Fibroblast of lung (primary cell): ENCODE data around the gene WWOX. TPM values are rescaled to one million over a fixed set of nuclear protein-coding genes. Genes with fewer than 3 reads are reported as not detected.

Experiments used
- DNase-seq, 2 donors: peaks; one replicate each; pipeline versions ENCODE4 v3.0.0 to v3.0.0-alpha.2; 2010; ENCODE audit warnings: low read depth in 2 of 2
- H2AFZ ChIP-seq: 2 replicates; pipeline ENCODE4 v1.5.1; 2012; ENCODE audit warnings: low read length, control low read depth, inconsistent platforms
- H3K27ac ChIP-seq: 2 replicates; pipeline ENCODE4 v1.5.1; 2011; ENCODE audit warnings: low read length, control low read depth; ENCODE audit not compliant: insufficient read depth
- H3K27me3 ChIP-seq: 2 replicates; pipeline ENCODE4 v1.5.1; 2011; ENCODE audit warnings: mild to moderate bottlenecking, low read length; ENCODE audit not compliant: control insufficient read depth, insufficient read depth
- H3K36me3 ChIP-seq: 2 replicates; pipeline ENCODE4 v1.5.1; 2011; ENCODE audit warnings: low read length; ENCODE audit not compliant: control insufficient read depth, insufficient read depth
- H3K4me1 ChIP-seq: 2 replicates; pipeline ENCODE4 v1.5.1; 2011; ENCODE audit warnings: low read length; ENCODE audit not compliant: control insufficient read depth, insufficient read depth; ENCODE audit errors: extremely low read depth
- H3K4me2 ChIP-seq: 2 replicates; pipeline ENCODE4 v1.5.1; 2011; ENCODE audit warnings: low read length, control low read depth; ENCODE audit not compliant: insufficient read depth; ENCODE audit errors: extremely low read depth
- H3K4me3 ChIP-seq, 4 experiments: fragments of 200-600 bp in 1 of 4; sonication (generic) in 1 of 4; replicated peaks in 1 of 4; 2 replicates each; pipeline ENCODE4 v1.5.1; 2011 to 2016; ENCODE audit warnings: low read length in 4 of 4, low read depth in 3 of 4, mild to moderate bottlenecking in 3 of 4, control low read depth in 2 of 4, inconsistent platforms in 1 of 4, mixed read lengths in 1 of 4; ENCODE audit not compliant: insufficient read depth in 1 of 4; ENCODE audit errors: control extremely low read depth in 1 of 4
- H3K79me2 ChIP-seq: 2 replicates; pipeline ENCODE4 v1.5.1; 2012; ENCODE audit warnings: mild to moderate bottlenecking, low read length, inconsistent platforms; ENCODE audit not compliant: control insufficient read depth, insufficient read depth
- H3K9ac ChIP-seq: 2 replicates; pipeline ENCODE4 v1.5.1; 2011; ENCODE audit warnings: mild to moderate bottlenecking, low read length, control low read depth; ENCODE audit not compliant: insufficient read depth
- H3K9me3 ChIP-seq: 2 replicates; pipeline ENCODE4 v1.5.1; 2012; ENCODE audit warnings: low read depth, low read length; ENCODE audit not compliant: control insufficient read depth, insufficient read depth
- H4K20me1 ChIP-seq: 2 replicates; pipeline ENCODE4 v1.5.1; 2011; ENCODE audit warnings: low read length; ENCODE audit not compliant: control insufficient read depth, insufficient read depth; ENCODE audit errors: extremely low read depth
- EZH2 ChIP-seq: IDR thresholded peaks from 2 replicates; pipeline ENCODE4 v1.5.1; 2012; ENCODE audit warnings: low read length, control low read depth, mild to moderate bottlenecking; ENCODE audit errors: missing control alignments
- polyA plus RNA-seq, 2 donors: library from polyadenylated mRNA; depleted of rRNA in 1 of 2; stranded (reverse) in 1 of 2; unstranded in 1 of 2; fragments of >200 nt; gene quantifications; 2 replicates each; pipeline ENCODE4 v1.2.1, GENCODE V29; 2011 to 2012; ENCODE audit warnings: missing spikeins in 1 of 2
- total RNA-seq: library from RNA; depleted of rRNA; stranded (reverse); fragments of >200 nt; gene quantifications from 2 replicates; pipeline ENCODE4 v1.2.1, GENCODE V29; 2014
- TF ChIP-seq, protein P1 (sequence below), 2 donors: IDR thresholded peaks in 1 of 2; conservative IDR thresholded peaks in 1 of 2; 1 replicate in 1 of 2; 2 replicates in 1 of 2; pipeline ENCODE4 v1.5.1; 2011 to 2012; ENCODE audit warnings: low read length in 2 of 2, control low read depth in 1 of 2, inconsistent platforms in 1 of 2, low read depth in 1 of 2, mild to moderate bottlenecking in 1 of 2

The WWOX gene
- total and polyA plus RNA-seq, 2 donors (not counting 1 experiment from before 2014, with no cell fraction given): 5.6 to 16.3 TPM

GRCh38 chr16:79066561-79066960 lies 967.1 kb downstream of the WWOX start:
- no peaks in the 10 kb centered on the region for H3K27me3 ChIP-seq
- no peak overlapping the region for H3K27ac ChIP-seq
- no peaks in the 10 kb centered on the region for H3K4me1 ChIP-seq

GRCh38 chr16:79067600-79067999 lies 968.1 kb downstream of the WWOX start:
- no peak overlapping the region for H3K4me3 ChIP-seq
- no peaks in the 10 kb centered on the region for H3K4me1 ChIP-seq
- no peak overlapping the region for H3K4me2 ChIP-seq
- no peaks in the 10 kb centered on the region for H3K9me3 ChIP-seq
- DNase-seq: peak in 1 of 2 donors; percentile 3
- H3K9ac ChIP-seq: no peak overlapping the region
- no peak overlapping the region for H3K27ac ChIP-seq
- TF ChIP-seq, protein P1, sequence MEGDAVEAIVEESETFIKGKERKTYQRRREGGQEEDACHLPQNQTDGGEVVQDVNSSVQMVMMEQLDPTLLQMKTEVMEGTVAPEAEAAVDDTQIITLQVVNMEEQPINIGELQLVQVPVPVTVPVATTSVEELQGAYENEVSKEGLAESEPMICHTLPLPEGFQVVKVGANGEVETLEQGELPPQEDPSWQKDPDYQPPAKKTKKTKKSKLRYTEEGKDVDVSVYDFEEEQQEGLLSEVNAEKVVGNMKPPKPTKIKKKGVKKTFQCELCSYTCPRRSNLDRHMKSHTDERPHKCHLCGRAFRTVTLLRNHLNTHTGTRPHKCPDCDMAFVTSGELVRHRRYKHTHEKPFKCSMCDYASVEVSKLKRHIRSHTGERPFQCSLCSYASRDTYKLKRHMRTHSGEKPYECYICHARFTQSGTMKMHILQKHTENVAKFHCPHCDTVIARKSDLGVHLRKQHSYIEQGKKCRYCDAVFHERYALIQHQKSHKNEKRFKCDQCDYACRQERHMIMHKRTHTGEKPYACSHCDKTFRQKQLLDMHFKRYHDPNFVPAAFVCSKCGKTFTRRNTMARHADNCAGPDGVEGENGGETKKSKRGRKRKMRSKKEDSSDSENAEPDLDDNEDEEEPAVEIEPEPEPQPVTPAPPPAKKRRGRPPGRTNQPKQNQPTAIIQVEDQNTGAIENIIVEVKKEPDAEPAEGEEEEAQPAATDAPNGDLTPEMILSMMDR (conservative IDR thresholded peaks at IDR 0.05 in 1 of 2, IDR thresholded peaks at IDR 0.05 in 1 of 2; ENCODE audit: low read depth in 1 of 2, low read length in 2 of 2): no peak
- no peak for TF ChIP-seq EZH2
- no peaks in the 10 kb centered on the region for H3K79me2 ChIP-seq
- no peaks in the 10 kb centered on the region for H3K36me3 ChIP-seq
- no peaks in the 10 kb centered on the region for H3K27me3 ChIP-seq
- H2AFZ ChIP-seq: no peak overlapping the region
- no peaks in the 10 kb centered on the region for H4K20me1 ChIP-seq

More at GRCh38 chr16:79066561-79066960, 967.1 kb downstream of the WWOX start:
- DNase-seq: no peak
- no peak overlapping the region for H3K4me3 ChIP-seq
- H2AFZ ChIP-seq: no peak overlapping the region
- no peak overlapping the region for H3K9ac ChIP-seq
- H3K36me3 ChIP-seq: no peaks in the 10 kb centered on the region
- H3K79me2 ChIP-seq: no peaks in the 10 kb centered on the region
- no peak for TF ChIP-seq EZH2
- TF ChIP-seq, protein P1 (conservative IDR thresholded peaks at IDR 0.05 in 1 of 2, IDR thresholded peaks at IDR 0.05 in 1 of 2; ENCODE audit: low read depth in 1 of 2, low read length in 2 of 2): no peak
- no peak overlapping the region for H3K4me2 ChIP-seq
- H4K20me1 ChIP-seq: no peaks in the 10 kb centered on the region
- H3K9me3 ChIP-seq: no peaks in the 10 kb centered on the region

GRCh38 chr16:79069121-79069520 lies 969.7 kb downstream of the WWOX start:
- H3K9me3 ChIP-seq: no peaks in the 10 kb centered on the region
- TF ChIP-seq, protein P1 (conservative IDR thresholded peaks at IDR 0.05 in 1 of 2, IDR thresholded peaks at IDR 0.05 in 1 of 2; ENCODE audit: low read depth in 1 of 2, low read length in 2 of 2): no peak
- no peak for TF ChIP-seq EZH2
- no peaks in the 10 kb centered on the region for H3K36me3 ChIP-seq
- no peak overlapping the region for H2AFZ ChIP-seq
- H3K27me3 ChIP-seq: no peaks in the 10 kb centered on the region
- H3K9ac ChIP-seq: no peak overlapping the region
- H4K20me1 ChIP-seq: no peaks in the 10 kb centered on the region
- peak in 1 of 2 donors; percentile 35 for DNase-seq
- no peaks in the 10 kb centered on the region for H3K4me1 ChIP-seq
- H3K4me3 ChIP-seq: no peak overlapping the region
- H3K4me2 ChIP-seq: no peak overlapping the region
- no peaks in the 10 kb centered on the region for H3K79me2 ChIP-seq
- H3K27ac ChIP-seq: no peak overlapping the region
